GM20000 (cell line): ENCODE data around the gene ROCK1.
"Not testable (repeated sequence)": the region's sequence is repeated elsewhere in the genome, so short reads cannot be mapped to it uniquely, and the experiment has no call there.

Experiments used
- DNase-seq: peaks from one replicate; pipeline ENCODE4 v3.0.0; 2012; ENCODE audit warnings: low spot score
- TF ChIP-seq, protein P1 (sequence below): IDR thresholded peaks from 2 replicates; pipeline ENCODE4 v1.5.1; 2012; ENCODE audit warnings: mild to moderate bottlenecking, control low read depth; ENCODE audit errors: extremely low read depth, missing control alignments

Gene ROCK1

DNA sequence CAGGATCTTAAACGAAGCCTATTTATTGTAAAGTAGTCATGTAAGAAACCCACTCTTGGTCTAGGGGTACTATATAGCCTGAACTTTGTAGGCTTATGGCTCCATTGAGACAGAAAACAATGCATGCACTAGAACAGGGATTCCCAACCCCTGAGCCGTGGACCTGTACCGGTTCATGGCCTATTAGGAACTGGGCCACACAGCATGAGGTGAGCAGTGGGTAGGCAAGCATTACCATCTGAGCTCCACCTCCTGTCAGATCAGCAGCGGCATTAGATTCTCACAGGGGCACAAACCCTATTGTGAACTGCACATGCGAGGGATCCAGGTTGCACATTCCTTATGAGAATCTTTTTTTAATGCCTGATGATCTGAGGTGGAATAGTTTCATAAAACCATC lies 59.2 kb downstream of the ROCK1 start:
- TF ChIP-seq, protein P1, sequence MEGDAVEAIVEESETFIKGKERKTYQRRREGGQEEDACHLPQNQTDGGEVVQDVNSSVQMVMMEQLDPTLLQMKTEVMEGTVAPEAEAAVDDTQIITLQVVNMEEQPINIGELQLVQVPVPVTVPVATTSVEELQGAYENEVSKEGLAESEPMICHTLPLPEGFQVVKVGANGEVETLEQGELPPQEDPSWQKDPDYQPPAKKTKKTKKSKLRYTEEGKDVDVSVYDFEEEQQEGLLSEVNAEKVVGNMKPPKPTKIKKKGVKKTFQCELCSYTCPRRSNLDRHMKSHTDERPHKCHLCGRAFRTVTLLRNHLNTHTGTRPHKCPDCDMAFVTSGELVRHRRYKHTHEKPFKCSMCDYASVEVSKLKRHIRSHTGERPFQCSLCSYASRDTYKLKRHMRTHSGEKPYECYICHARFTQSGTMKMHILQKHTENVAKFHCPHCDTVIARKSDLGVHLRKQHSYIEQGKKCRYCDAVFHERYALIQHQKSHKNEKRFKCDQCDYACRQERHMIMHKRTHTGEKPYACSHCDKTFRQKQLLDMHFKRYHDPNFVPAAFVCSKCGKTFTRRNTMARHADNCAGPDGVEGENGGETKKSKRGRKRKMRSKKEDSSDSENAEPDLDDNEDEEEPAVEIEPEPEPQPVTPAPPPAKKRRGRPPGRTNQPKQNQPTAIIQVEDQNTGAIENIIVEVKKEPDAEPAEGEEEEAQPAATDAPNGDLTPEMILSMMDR, result no peak
- no peak for DNase-seq

DNA sequence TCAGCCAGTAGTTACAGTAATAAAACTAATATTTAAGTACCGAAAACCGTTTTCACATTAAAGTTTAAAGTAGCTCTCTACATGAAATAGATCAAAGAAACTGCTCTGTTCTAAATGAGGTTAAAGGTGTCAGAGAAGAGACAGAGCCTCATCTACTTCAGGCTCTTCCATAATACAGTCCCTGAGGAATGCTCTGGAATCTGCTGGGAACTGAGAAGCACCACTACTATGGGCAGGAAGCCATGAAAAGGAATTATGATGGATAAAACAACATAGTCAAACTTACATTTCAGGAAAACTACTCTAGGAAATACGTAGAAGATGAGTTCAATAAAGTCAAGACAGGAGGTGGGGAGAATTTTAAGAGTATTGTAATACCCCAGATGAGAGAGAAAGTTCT lies 60.0 kb downstream of the ROCK1 start:
- TF ChIP-seq, protein P1, result no peak
- no peak for DNase-seq

DNA sequence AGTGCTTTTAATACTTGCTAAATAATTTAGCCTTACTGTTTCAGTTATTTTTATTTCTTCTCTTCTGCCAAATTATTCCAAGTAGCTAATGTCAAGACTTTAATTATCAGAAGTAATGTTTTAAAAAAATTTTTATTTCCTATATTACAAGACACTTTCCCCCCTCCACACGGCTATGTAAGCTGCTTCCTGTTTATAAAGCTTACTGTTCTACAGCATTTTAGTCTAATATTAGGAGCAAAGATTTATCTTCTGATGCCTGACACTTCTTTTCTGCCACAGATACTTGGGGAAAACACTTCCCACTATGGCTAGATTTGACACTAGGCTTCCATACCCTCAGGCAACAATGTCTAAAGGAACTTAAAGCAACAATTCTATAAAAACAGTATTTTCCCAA lies 62.3 kb downstream of the ROCK1 start:
- TF ChIP-seq, protein P1, result no peak

DNA sequence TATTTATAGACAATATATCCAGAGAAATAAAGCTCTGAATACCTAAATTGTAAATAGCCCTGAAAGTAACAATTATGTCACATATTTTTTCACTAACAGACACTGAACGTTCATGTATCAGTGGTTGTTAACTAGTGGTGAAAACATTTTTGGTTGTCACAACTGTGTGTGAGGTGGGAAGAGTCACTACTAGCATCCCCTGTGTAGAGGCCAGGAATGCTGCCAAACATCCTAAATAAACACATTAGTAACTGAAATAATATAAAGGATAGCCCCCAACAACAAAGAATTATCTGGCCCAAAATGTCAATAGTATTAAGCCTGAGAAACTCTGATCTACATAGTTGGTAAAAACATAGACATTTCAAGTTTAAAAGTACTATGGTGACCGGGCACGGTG lies 64.5 kb downstream of the ROCK1 start:
- no peak for DNase-seq
- TF ChIP-seq, protein P1, result no peak

More for the DNA sequence above, 62.3 kb downstream of the ROCK1 start:
- DNase-seq, result no peak

DNA sequence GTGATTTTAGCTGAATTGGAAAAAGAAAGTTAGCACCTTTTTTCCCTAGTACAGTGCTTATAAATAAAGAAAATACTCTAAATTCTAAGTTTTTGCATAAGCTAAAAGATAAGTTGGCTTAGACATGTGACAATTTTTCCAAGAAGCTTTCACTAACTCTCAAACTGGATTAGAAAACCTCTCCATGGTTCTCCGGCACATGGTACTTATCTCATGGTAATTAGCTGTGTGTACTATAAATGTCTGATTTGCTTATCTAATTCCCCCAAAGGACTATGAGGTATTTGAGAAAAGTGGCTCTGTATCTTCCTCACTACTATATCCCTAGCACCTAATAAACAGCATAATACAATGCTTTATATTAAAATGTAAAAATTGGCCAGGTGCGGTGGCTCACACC lies 71.1 kb downstream of the ROCK1 start:
- TF ChIP-seq, protein P1, result no peak
- DNase-seq, result no peak

DNA sequence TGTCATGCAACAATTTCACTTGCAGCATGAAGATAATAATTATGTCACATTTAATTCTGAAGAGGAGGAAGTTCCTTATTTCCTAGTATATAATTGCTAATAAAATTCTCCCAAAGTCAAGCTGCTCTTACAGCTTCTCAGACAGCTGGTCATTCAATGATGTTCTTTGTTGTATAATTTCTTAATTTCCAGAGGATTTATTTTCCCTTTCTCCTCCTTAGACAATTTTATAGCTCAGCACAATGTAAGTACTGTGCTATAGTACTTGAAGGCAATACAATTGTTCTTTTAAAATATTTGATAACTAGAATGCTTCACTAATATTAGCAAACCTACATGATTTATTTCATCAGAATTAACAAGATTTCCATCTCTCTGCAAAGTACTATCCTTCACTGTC lies 73.4 kb downstream of the ROCK1 start:
- TF ChIP-seq, protein P1, result no peak
- DNase-seq, result no peak

DNA sequence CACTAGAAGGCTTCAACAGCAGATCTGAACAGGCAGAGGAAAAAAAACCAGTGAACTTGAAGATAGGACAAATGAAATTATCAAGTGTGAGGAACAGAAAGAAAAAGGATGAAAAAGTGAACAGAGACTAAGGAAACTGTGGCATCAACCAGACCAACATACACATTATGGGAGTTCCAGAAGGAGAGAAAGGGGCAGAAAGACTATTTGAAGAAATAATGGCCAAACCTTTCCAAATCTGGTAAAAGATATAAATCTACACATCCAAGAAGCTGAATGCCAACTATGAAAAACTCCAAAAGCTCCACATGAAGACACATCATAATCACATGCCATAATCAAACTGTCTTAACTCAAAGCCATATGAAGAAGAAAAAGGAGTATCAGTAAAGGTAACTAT lies 79.8 kb downstream of the ROCK1 start:
- no peak for DNase-seq
- TF ChIP-seq, protein P1, result no peak

DNA sequence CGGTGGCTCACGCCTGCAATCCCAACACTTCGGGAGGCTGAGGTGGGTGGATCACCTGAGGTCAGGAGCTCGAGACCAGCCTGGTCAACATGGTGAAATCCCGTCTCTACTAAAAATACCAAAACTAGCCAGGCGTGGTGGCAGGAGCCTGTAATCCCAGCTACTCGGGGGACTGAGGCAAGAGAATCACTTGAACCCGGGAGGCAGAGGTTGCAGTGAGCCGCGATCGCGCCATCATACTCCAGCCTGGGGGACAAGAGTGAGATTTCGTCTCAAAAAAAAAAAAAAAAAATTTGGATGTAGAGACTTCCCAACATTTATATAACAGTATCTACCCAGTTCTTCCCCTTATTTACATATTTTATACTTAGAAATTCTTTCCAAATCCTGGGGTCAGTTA lies 93.4 kb downstream of the ROCK1 start:
- not testable (repeated sequence) for DNase-seq
